ENCODE results near the gene ARHGEF37. TPM values are rescaled to one million over a fixed set of nuclear protein-coding genes. Genes with fewer than 3 reads are reported as not detected.
"Not testable (repeated sequence)": the region's sequence is repeated elsewhere in the genome, so short reads cannot be mapped to it uniquely, and the experiment has no call there.

The ARHGEF37 gene
- polyA plus RNA-seq, 6 donors from 2014 or later: 0.95 TPM; not detected in 5

- H3K4me3 Mint-ChIP-seq: peak overlapping the region in 1 of 8 donors; percentile 12
- peak overlapping the region in 2 of 6 donors; percentile 29 to 91 for H3K27ac Mint-ChIP-seq
- H3K36me3 Mint-ChIP-seq; H3K27me3 Mint-ChIP-seq; ATAC-seq (ENCODE audit: low read depth in 2 of 2); H3K9me3 Mint-ChIP-seq; DNase-seq: not testable (repeated sequence)
- peaks cover 13 to 26% (median 25%) of the 10 kb centered on the region in 3 donors for H3K4me1 Mint-ChIP-seq
Measured at GRCh38 chr5:149598234-149598633, 16.9 kb downstream of the ARHGEF37 start.

DNA sequence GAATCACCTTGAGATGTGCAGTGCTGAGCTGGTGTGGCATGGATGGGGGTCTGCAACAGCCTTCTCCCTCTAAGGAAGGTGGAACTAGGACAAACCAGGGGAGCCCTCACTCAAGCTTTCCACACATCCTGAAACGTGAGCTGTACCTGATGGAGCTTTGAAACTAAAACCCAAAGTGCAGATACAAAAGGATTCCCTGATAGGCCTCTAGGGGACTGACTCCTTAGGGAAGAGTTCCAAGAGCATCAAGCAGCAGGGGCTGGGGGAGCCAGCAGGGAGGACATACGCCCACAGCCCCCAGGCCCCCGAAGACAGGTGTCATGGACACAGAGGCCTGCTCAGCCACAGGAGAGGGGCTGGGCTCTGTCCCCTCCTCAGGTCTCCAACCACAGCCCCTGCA lies 17.7 kb downstream of the ARHGEF37 start:
- Mint-ChIP-seq H3K27me3 (no peaks in the 10 kb centered on the region), H3K27ac (no peak overlapping the region), H3K4me3 (no peak overlapping the region), H3K4me1 (peaks cover 13 to 26% (median 25%) of the 10 kb centered on the region in 3 donors), H3K36me3 (no peaks in the 10 kb centered on the region), H3K9me3 (peaks cover 0 to 5% (median 0%) of the 10 kb centered on the region in 7 donors)
- DNase-seq: no peak
- ATAC-seq (ENCODE audit: low read depth in 2 of 2): no peak

- Mint-ChIP-seq H3K4me3 (no peak overlapping the region), H3K4me1 (peaks cover 13 to 26% (median 25%) of the 10 kb centered on the region in 3 donors), H3K27me3 (no peaks in the 10 kb centered on the region), H3K9me3 (peaks cover 0 to 5% (median 0%) of the 10 kb centered on the region in 7 donors), H3K36me3 (no peaks in the 10 kb centered on the region), H3K27ac (no peak overlapping the region)
- ATAC-seq (ENCODE audit: low read depth in 2 of 2) (no peak), DNase-seq (no peak)
Measured at GRCh38 chr5:149599375-149599774, 18.1 kb downstream of the ARHGEF37 start.

- Mint-ChIP-seq H3K4me1 (peaks cover 13 to 27% (median 25%) of the 10 kb centered on the region in 3 donors), H3K9me3 (peaks cover 0 to 5% (median 0%) of the 10 kb centered on the region in 7 donors), H3K36me3 (no peaks in the 10 kb centered on the region), H3K27me3 (no peaks in the 10 kb centered on the region), H3K4me3 (no peak overlapping the region), H3K27ac (no peak overlapping the region)
- DNase-seq (no peak), ATAC-seq (ENCODE audit: low read depth in 2 of 2) (no peak)
Measured at GRCh38 chr5:149600932-149601331, 19.6 kb downstream of the ARHGEF37 start.

DNA sequence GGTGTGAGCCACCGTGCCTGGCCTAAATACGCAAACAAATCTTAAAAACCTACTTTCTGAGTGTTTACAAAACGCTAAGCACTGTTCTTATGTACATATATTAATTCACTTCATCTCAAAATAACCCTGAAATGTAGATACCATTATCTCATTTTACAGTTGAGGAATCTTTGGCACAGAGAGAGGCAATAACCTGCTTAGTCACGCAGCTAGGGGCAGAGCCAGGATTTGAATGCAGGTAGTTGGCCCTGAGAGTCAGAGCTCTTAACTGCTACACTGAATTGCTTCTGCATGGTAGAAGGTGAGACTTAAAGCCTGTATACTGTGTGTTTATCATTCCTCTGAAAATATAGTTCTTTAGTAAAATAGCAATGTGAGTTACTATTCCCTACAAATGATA lies 21.9 kb downstream of the ARHGEF37 start:
- no peak overlapping the region for H3K4me3 Mint-ChIP-seq
- H3K36me3 Mint-ChIP-seq: no peaks in the 10 kb centered on the region
- H3K27ac Mint-ChIP-seq: no peak overlapping the region
- H3K4me1 Mint-ChIP-seq: peaks cover 14 to 18% (median 16%) of the 10 kb centered on the region in 3 donors
- peaks cover 0 to 3% (median 0%) of the 10 kb centered on the region in 7 donors for H3K9me3 Mint-ChIP-seq
- DNase-seq (no peak), ATAC-seq (ENCODE audit: low read depth in 2 of 2) (no peak)
- H3K27me3 Mint-ChIP-seq: no peaks in the 10 kb centered on the region

DNA sequence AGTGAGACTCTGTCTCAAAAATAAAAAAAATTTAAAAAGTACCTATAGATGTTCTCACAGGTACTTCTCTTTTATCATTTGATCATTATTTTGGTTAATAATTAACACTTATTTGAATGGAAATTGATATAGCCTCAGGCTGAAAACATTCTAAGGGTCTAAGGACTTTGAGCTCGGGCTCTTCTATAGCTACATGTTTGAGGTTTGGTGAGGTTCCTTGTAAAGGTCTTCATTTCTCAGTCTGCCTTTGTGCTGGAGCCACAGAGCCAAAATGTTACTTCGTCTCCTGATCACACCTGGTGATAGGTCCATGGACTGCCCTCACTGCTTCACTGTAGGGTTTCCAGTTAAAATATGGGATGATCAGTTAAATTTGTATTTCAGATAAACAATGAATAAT lies 22.6 kb downstream of the ARHGEF37 start:
- no peak overlapping the region for H3K27ac Mint-ChIP-seq
- no peaks in the 10 kb centered on the region for H3K36me3 Mint-ChIP-seq
- ATAC-seq (ENCODE audit: low read depth in 2 of 2) (no peak), DNase-seq (no peak)
- H3K27me3 Mint-ChIP-seq: no peaks in the 10 kb centered on the region
- no peak overlapping the region for H3K4me3 Mint-ChIP-seq
- H3K4me1 Mint-ChIP-seq: peaks cover 10 to 15% (median 13%) of the 10 kb centered on the region in 3 donors
- H3K9me3 Mint-ChIP-seq: no peaks in the 10 kb centered on the region

DNA sequence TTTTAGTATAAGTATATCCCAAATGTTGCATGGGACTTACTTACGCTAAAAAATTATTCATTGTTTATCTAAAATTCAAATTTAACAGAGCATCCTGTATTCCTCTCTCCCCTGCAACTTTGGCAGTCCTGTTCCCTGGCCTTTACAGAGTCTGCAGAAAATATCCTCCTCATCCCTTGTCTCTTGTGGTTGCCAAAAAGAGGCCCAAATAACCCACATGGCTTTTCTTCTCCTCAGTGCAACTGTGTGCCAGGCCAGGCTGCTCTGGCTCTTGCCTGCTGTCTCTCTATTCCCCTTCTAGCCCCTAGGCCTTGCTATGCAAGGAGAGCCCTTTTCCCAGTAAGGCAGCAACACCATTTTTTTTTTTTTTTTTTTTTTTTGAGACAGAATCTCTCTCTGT lies 23.0 kb downstream of the ARHGEF37 start:
- H3K36me3 Mint-ChIP-seq: no peaks in the 10 kb centered on the region
- H3K27ac Mint-ChIP-seq: peak overlapping the region in 1 of 6 donors; percentile 11
- no peaks in the 10 kb centered on the region for H3K9me3 Mint-ChIP-seq
- ATAC-seq (ENCODE audit: low read depth in 2 of 2) (no peak), DNase-seq (no peak)
- H3K27me3 Mint-ChIP-seq: no peaks in the 10 kb centered on the region
- no peak overlapping the region for H3K4me3 Mint-ChIP-seq
- peaks cover 10 to 15% (median 13%) of the 10 kb centered on the region in 3 donors for H3K4me1 Mint-ChIP-seq

DNA sequence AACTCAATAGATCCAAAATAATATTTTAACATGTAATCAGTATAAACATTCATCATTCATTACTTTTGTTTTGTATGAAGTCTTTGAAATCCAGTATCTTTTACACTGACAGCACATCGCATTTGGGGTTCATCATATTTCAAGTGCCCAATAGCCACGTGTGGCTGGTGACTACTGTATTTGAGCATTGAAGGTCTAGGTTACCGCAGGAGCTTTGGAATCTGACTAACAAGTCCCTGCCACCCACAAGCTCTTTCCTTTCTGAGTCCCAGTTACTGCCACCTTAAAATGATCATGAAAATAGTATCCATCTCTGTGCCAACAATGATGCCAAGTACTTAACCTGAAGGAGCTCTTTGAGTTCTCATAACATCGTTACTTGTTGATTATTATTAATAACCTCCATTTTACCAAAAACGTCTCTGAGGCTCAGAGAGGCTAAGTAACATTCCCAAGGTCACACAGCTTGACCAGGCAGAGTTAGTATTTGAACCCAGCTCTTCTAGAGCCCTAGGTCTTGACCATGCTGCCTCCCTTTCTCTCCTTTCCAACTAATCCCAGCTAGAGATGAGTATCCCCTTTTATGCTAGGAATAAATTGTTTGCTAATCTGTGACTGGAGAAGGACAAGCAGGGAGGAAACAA lies 24.2 kb downstream of the ARHGEF37 start:
- Mint-ChIP-seq H3K4me3 (no peak overlapping the region), H3K4me1 (peaks cover 10 to 15% (median 13%) of the 10 kb centered on the region in 3 donors), H3K27me3 (no peaks in the 10 kb centered on the region), H3K9me3 (no peaks in the 10 kb centered on the region), H3K27ac (peak overlapping the region in 1 of 6 donors; percentile 56), H3K36me3 (no peaks in the 10 kb centered on the region)
- ATAC-seq (ENCODE audit: low read depth in 2 of 2): no peak
- no peak for DNase-seq

GRCh38 chr5:149605998-149606724 lies 24.9 kb downstream of the ARHGEF37 start:
- Mint-ChIP-seq H3K27ac (peak overlapping the region in 3 of 6 donors; percentile 32 to 56 (median 48)), H3K27me3 (no peaks in the 10 kb centered on the region), H3K36me3 (no peaks in the 10 kb centered on the region), H3K4me1 (peaks cover 10 to 15% (median 13%) of the 10 kb centered on the region in 3 donors), H3K4me3 (peak overlapping the region in 5 of 8 donors; percentile 1 to 47 (median 43)), H3K9me3 (peaks cover 0 to 2% (median 0%) of the 10 kb centered on the region in 7 donors)
- ATAC-seq (ENCODE audit: low read depth in 2 of 2) (peak; percentile 30 to 56), DNase-seq (no peak)

- H3K4me1 Mint-ChIP-seq: peaks cover 10 to 15% (median 13%) of the 10 kb centered on the region in 3 donors
- no peak for DNase-seq
- ATAC-seq (ENCODE audit: low read depth in 2 of 2): no peak
- H3K27ac Mint-ChIP-seq: no peak overlapping the region
- peaks cover 0 to 2% (median 0%) of the 10 kb centered on the region in 7 donors for H3K9me3 Mint-ChIP-seq
- H3K36me3 Mint-ChIP-seq: no peaks in the 10 kb centered on the region
- H3K4me3 Mint-ChIP-seq: no peak overlapping the region
- peaks cover 0 to 3% (median 1%) of the 10 kb centered on the region in 3 donors for H3K27me3 Mint-ChIP-seq
Measured at GRCh38 chr5:149608936-149609545, 27.7 kb downstream of the ARHGEF37 start.

DNA sequence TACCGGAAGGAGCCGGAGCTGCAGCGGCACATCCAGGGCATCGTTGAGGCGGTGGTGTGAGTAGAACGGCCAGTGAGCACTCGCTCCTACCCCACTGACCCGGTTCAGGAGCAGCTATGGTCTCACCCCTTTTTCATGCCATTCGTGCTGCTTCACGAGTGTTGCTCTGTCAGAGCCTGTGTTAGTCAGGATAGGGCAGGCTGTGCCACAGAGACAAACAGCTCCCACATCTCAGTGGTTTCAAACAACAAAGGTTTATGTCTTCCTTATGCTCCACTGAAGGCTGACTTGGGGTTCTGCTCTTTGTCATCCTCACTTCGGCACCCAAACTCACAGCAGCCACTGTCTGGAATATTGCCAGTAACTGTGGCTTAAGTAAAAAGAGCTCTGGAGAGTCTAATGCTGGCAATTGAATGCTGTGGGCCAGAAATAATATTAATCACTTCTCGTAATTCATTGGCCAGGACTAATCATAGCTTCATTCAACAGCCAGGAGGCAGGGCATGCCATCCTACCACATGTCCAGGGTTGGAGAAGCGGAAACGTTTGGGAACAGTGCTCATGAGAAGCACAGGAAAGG lies 28.4 kb downstream of the ARHGEF37 start:
- peak overlapping the region in 1 of 8 donors; percentile 42 for H3K4me3 Mint-ChIP-seq
- no peaks in the 10 kb centered on the region for H3K36me3 Mint-ChIP-seq
- DNase-seq: no peak
- peaks cover 10 to 15% (median 13%) of the 10 kb centered on the region in 3 donors for H3K4me1 Mint-ChIP-seq
- no peak overlapping the region for H3K27ac Mint-ChIP-seq
- no peak for ATAC-seq (ENCODE audit: low read depth in 2 of 2)
- peaks cover 0 to 2% (median 0%) of the 10 kb centered on the region in 7 donors for H3K9me3 Mint-ChIP-seq
- peaks cover 0 to 10% (median 5%) of the 10 kb centered on the region in 3 donors for H3K27me3 Mint-ChIP-seq

GRCh38 chr5:149610589-149611255 lies 29.4 kb downstream of the ARHGEF37 start:
- no peaks in the 10 kb centered on the region for H3K36me3 Mint-ChIP-seq
- H3K27me3 Mint-ChIP-seq: peaks cover 0 to 11% (median 5%) of the 10 kb centered on the region in 3 donors
- DNase-seq (no peak), ATAC-seq (ENCODE audit: low read depth in 2 of 2) (no peak)
- H3K27ac Mint-ChIP-seq: no peak overlapping the region
- peaks cover 10 to 15% (median 13%) of the 10 kb centered on the region in 3 donors for H3K4me1 Mint-ChIP-seq
- peaks cover 0 to 2% (median 0%) of the 10 kb centered on the region in 7 donors for H3K9me3 Mint-ChIP-seq
- no peak overlapping the region for H3K4me3 Mint-ChIP-seq

DNA sequence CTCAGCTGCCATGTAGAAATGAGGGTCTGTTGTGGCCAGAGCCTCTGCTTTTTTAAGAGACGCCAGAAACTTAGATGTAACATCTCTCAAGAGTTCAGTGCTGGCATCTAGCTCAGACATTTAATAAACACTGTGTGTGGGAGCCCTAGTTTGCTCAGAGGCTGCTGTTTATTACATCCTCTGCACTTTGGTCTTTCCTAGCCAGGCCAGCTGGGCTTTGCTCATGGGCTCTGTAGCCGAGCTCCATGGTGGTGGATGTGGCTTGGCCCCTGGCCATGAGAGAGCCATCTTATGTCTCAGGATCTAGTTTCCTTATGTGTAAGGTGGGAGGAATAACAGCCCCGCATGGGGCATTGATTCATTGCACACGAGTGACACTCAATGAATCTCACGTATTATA lies 30.0 kb downstream of the ARHGEF37 start:
- DNase-seq: no peak
- no peak for ATAC-seq (ENCODE audit: low read depth in 2 of 2)

More for the DNA sequence above, 30.0 kb downstream of the ARHGEF37 start:
- H3K9me3 Mint-ChIP-seq: peaks cover 0 to 2% (median 0%) of the 10 kb centered on the region in 7 donors
- no peak overlapping the region for H3K4me3 Mint-ChIP-seq
- no peaks in the 10 kb centered on the region for H3K36me3 Mint-ChIP-seq
- no peak overlapping the region for H3K27ac Mint-ChIP-seq
- H3K27me3 Mint-ChIP-seq: peaks cover 0 to 11% (median 5%) of the 10 kb centered on the region in 3 donors
- H3K4me1 Mint-ChIP-seq: peaks cover 4 to 10% (median 9%) of the 10 kb centered on the region in 3 donors

Data from naive B cell (primary cell).